Kidney glomerular epithelial cell (primary cell): ENCODE measurements around the gene FCRL6.

ENCODE experiments used
- DNase-seq: peaks from one replicate; lab custom pipeline; 2025; lab: John Stamatoyannopoulos, UW

Gene FCRL6

GRCh38 chr1:159862031-159862430 is 59.9 kb downstream of the FCRL6 start:
- no peak for DNase-seq

- DNase-seq: no peak
Observed at GRCh38 chr1:159862557-159862956, 60.4 kb downstream of the FCRL6 start, which contains the start of gene VSIG8. Gene VSIG8, minus strand, starts transcription at chr1:159862657. Its CDS starts 136 bp downstream, at chr1:159862521.

- no peak for DNase-seq
Observed at GRCh38 chr1:159864262-159864661, 62.1 kb downstream of the FCRL6 start.
